GM12891 (cell line): ENCODE results near the gene AKAP7.

Experiments used
- POLR2A ChIP-seq: IDR thresholded peaks from 2 replicates; pipeline ENCODE4 v1.6.1; 2011; ENCODE audit warnings: low read depth, low read length, control low read depth
- TAF1 ChIP-seq: IDR thresholded peaks from 2 replicates; pipeline ENCODE4 v1.6.1; 2011; ENCODE audit warnings: low read depth, low read length, control low read depth

- no peak for TF ChIP-seq POLR2A
- no peak for TF ChIP-seq TAF1
Observed at GRCh38 chr6:131139599-131139998, 4.3 kb downstream of the AKAP7 start.
